ENCODE results near the gene DLX6.
"Not testable (repeated sequence)": the region's sequence is repeated elsewhere in the genome, so short reads cannot be mapped to it uniquely, and the experiment has no call there.

DLX6 gene

GRCh38 chr7:97024209-97025129 lies 19.1 kb downstream of the DLX6 start, which contains the start of gene DLX5:
TSS of gene DLX5 (minus strand) at chr7:97024831. CDS start at chr7:97024623, 208 bp downstream.
- no peak for FAIRE-seq

- FAIRE-seq, result no peak
Observed at GRCh38 chr7:97025130-97025499, 19.8 kb downstream of the DLX6 start.

- no peak for FAIRE-seq
Observed at GRCh38 chr7:97025983-97026714, 20.8 kb downstream of the DLX6 start.

- FAIRE-seq, result no peak
Observed at GRCh38 chr7:97026715-97027426, 21.5 kb downstream of the DLX6 start.

GRCh38 chr7:97027427-97028234 lies 22.3 kb downstream of the DLX6 start:
- FAIRE-seq, result peak; percentile 86

GRCh38 chr7:97034213-97034852 lies 29.0 kb downstream of the DLX6 start:
- not testable (repeated sequence) for FAIRE-seq

- no peak for FAIRE-seq
Observed at GRCh38 chr7:97039374-97040065, 34.2 kb downstream of the DLX6 start.

GRCh38 chr7:97043281-97043680 lies 37.9 kb downstream of the DLX6 start:
- no peak for FAIRE-seq
